ENCODE measurements around the gene ZFP36L2.
"Not testable (repeated sequence)": the region's sequence is repeated elsewhere in the genome, so short reads cannot be mapped to it uniquely, and the experiment has no call there.

ZFP36L2 gene

DNA sequence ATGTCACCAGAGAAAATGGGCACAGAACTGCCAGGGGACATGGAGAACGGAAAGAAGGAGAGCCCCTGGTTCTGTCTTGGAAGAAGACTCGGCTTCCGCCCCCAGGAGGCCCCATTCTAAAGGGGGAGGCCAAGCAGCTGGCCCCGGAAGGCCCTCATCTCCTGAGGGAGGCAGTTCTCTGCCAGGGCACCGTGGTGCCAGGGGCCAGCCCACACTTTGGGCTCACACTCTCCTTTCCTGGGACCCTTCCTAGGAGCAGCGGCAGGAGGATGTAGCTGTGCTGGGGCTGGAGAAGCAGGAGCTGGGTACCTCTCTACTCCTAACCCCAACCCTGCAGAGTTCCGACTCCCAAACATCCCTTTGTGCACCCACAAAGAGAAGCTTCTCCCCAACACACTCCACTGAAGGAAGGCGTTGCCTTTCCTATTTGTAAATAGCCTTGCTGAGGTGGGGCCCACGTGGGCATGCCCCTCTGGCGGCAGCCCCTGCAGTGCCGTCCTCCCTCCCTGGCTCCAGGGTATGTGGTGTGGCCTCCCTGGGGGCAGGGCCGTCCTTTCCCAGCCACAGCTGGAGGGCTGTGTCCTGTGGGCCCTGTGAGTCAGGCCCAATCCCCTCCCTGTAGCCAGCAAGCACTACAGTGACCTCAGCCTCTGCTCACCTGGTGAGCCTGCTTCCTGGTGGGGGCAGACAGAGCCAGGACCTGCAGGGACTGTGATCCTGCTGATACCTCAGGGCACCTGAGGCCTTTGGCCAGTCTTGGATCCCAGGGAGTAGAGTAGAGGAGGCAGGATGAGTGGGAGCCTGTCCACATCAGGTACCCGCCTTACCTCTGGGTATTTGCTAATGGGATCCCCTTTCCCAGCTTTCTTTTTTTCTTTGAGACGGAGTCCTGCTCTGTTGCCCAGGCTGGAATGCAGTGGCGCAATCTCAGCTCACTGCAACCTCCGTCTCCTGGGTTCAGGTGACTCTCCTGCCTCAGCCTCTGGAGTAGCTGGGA is 26.6 kb downstream of the ZFP36L2 start:
- TF ChIP-seq POLR2AphosphoS5 (IDR thresholded peaks at IDR 0.05; ENCODE audit: low read depth, low read length) (no peak), TAF1 (IDR thresholded peaks at IDR 0.05; ENCODE audit: borderline replicate concordance, low read depth, low read length) (no peak)
- DNase-seq (ENCODE audit: insufficient read length) (no peak), FAIRE-seq (no peak)

DNA sequence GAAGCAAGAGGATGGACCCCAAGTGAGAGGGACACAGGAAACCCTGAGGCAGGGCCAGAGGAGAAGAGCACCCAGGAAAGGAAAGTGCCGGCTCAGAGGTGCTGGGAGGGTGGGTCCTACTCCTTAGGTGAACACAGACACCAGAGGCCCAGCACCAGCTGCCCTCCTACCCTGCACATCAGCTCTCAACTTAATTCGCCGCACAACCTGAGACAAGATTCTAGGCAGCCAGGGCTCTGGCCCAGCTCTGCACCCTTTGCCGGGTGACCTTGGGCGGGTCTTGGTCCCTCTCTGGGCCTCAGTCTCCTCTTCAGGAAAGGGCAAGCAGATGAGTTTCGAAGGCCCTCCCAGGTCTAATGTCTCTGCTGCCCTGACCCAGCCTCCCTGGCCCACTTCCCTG is 28.1 kb downstream of the ZFP36L2 start:
- FAIRE-seq = no peak
- no peak for DNase-seq (ENCODE audit: insufficient read length)
- TF ChIP-seq POLR2AphosphoS5 (IDR thresholded peaks at IDR 0.05; ENCODE audit: low read depth, low read length) (no peak), POLR2A (IDR thresholded peaks at IDR 0.05; ENCODE audit: low read depth, low read length) (no peak), TAF1 (IDR thresholded peaks at IDR 0.05; ENCODE audit: borderline replicate concordance, low read depth, low read length) (no peak)

DNA sequence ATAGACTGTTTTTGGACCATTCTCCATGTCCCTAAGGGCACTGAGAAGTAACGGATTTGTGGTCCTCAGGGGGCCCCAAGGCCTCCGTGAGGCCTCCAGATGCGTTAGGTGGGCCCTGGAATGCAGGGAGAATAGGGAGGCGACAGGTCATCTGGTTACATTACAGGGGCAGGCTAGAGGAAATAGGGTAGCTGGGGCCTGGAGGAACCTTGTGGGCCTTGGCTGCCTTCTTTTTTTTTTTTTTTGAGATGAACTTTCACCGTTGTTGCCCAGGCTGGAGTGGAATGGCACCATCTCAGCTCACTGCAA is 28.9 kb downstream of the ZFP36L2 start:
- TF ChIP-seq POLR2AphosphoS5 (IDR thresholded peaks at IDR 0.05; ENCODE audit: low read depth, low read length) (no peak), TAF1 (IDR thresholded peaks at IDR 0.05; ENCODE audit: borderline replicate concordance, low read depth, low read length) (no peak), POLR2A (IDR thresholded peaks at IDR 0.05; ENCODE audit: low read depth, low read length) (no peak)
- no peak for DNase-seq (ENCODE audit: insufficient read length)
- FAIRE-seq = no peak

DNA sequence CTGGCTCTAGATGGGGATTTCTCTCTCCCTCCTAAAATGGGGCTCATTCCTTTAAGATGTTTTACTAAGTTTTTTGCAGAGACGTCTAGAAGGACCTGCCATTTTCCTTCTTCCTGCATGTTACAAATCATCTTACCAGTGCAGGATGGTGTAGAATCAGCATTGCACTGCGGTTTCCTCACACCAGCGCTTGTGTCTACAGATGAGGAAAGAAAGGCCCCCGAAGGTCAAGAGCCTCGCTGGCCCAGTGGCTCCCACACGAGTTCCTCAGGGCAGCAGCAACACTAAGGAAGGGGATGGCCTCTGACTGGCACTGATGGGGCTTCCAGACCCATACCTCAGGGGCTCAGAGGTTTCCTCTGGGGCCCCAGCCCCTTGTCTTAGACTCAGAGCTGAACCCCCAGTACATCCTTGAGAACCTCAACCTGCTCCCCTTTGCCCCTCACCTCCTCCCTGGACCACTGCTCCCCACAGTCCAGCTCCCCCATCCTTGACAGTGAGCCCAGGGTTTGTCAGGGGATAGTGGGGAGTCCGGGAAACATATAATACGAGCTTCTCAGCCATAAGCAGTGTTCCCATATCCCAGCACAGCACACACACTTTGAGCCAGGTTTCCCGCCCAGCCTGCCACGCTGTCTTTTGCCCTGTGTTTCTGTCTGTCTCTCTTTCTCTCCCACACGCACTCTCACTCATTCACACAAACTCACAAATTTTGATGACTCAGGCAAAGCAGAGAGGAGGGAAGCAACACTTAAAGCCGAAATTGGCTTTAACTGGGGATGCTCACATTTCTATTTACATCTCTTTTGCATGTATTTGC is 29.4 kb downstream of the ZFP36L2 start:
- no peak for DNase-seq (ENCODE audit: insufficient read length)
- no peak for FAIRE-seq
- TF ChIP-seq POLR2A (IDR thresholded peaks at IDR 0.05; ENCODE audit: low read depth, low read length) (no peak), TAF1 (IDR thresholded peaks at IDR 0.05; ENCODE audit: borderline replicate concordance, low read depth, low read length) (no peak), POLR2AphosphoS5 (IDR thresholded peaks at IDR 0.05; ENCODE audit: low read depth, low read length) (no peak)

DNA sequence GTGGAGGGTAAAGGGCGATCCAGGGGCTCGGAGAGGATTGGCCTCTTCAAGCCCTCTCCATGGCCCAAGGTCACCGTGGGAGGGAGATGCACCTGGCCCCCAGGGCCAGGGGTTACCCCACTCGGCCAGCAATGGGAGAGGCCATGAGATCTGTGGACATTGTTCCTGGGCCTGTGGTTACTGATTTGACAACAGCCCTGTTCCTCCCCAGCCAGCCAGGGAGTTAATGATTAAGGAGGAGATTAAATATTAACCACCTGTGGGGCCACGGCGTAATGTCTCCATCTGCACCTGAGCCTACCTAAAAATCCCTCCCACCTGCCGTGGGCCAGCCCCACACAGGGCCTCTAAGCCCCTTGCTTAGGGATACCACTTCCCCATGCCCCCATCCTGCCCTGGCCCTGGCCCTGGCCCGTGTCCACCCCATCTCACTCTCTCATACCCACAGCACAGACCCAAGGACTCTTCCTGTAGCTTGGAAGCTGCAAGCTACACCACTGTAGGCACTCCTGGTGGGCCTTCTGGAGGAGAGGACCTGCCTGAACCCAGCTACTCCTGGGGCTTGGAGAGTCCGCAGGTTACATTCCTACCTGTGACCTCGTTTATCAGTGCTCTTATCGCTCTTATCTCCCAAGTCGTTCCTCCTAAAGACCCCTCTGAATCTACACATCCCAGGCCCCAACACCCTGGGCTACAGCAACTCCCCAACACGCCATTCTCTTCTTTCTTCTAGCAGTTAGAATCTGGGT is 32.1 kb downstream of the ZFP36L2 start:
- FAIRE-seq (no peak), DNase-seq (ENCODE audit: insufficient read length) (no peak)
- TF ChIP-seq POLR2AphosphoS5 (IDR thresholded peaks at IDR 0.05; ENCODE audit: low read depth, low read length) (no peak), TAF1 (IDR thresholded peaks at IDR 0.05; ENCODE audit: borderline replicate concordance, low read depth, low read length) (no peak), POLR2A (IDR thresholded peaks at IDR 0.05; ENCODE audit: low read depth, low read length) (no peak)

DNA sequence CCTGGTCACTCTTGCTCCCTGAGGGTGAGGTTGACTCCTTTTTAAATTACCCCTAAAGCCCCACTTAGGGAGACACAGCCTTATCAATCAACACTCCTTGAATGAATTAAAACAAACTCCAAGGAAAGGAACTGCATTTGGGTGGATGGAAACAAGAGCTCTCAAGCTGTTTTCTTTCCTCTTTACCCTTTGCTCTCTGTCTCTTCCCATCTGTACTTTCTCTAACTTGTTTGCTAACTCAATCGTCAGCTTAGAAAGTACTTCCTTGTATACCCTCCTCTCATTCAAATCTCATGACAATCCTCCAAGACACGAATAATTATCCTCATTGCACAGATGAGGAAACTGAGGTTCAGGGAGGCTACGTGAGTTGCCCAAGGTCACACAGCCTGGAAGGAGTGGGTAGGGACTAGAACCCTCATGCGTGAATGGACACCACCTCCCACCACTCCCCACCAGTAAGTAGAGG is 32.7 kb downstream of the ZFP36L2 start:
- TF ChIP-seq POLR2AphosphoS5 (IDR thresholded peaks at IDR 0.05; ENCODE audit: low read depth, low read length) (no peak), TAF1 (IDR thresholded peaks at IDR 0.05; ENCODE audit: borderline replicate concordance, low read depth, low read length) (no peak), POLR2A (IDR thresholded peaks at IDR 0.05; ENCODE audit: low read depth, low read length) (no peak)
- no peak for FAIRE-seq
- no peak for DNase-seq (ENCODE audit: insufficient read length)

DNA sequence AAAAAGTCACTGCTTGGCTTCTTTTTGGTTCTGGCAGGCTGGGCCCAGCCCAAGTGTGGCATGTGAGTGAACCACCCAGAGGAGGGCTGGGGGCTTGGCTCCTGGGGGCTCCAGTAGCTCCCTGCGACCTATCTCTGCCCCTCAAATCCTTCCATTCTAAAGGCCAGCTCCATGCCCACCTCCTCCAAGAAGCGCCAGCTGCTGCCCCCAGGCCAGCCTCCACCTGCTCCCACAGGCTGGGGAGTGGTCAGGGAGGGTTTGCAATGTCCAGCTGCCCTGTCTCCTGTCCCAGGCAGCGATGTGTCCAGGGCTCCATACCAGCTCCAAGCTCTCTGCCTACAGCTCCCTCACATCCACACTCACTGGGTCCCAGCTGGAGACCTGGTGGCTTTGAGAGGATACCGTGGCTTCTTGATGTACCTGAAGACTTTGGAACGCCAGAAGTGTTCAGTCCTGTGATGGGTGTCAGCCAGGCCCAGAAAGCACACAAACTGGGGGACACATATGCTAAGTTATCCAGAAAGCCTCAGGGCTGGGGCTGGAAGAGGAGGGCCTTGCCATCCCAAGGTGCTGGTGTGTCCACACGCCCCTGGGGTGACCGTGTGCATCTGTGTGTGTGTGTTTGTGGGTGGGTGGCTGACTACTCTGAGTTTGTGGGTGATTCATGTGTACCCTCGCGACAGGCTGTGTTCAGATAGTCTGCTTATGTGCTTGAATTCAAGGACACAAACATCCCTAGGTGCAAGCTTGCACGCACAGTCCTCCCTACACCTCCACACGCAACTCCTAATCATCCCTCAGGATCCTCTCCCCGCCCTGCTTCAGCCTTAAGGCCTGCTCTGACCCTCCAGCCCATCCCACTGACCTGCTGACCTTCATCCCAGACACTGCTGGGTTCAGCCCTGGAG is 33.4 kb downstream of the ZFP36L2 start:
- FAIRE-seq = no peak
- no peak for DNase-seq (ENCODE audit: insufficient read length)
- no peak for TF ChIP-seq TAF1 (IDR thresholded peaks at IDR 0.05; ENCODE audit: borderline replicate concordance, low read depth, low read length)
- no peak for TF ChIP-seq POLR2A (IDR thresholded peaks at IDR 0.05; ENCODE audit: low read depth, low read length)
- no peak for TF ChIP-seq POLR2AphosphoS5 (IDR thresholded peaks at IDR 0.05; ENCODE audit: low read depth, low read length)

DNA sequence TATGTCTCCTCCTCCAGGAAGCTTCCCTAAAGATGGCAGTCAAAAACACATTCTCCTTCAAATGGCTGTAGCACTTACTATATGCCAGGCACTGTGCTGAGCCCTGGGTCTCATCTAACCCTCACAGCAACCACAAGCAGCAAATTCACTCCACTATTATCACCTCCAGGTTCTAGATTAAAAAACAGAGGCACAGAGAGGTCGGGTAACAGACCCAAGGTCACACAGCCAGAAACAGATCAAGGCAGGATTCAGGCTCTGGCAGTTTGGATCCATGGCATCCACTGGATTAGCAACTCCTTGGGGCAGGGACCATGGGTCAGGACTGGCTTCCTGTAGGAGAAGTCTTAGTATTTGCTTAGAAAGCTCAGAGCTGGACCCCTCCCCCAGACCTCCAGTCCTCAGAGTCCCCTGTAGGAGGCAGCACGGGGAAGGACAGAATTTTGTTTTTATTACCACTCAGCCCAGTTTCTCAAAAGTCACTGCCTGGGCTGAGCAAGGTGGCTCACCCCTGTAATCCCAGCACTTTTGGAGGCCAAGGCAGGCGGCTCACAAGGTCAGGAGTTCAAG is 34.4 kb downstream of the ZFP36L2 start:
- DNase-seq (ENCODE audit: insufficient read length) (no peak), FAIRE-seq (no peak)

DNA sequence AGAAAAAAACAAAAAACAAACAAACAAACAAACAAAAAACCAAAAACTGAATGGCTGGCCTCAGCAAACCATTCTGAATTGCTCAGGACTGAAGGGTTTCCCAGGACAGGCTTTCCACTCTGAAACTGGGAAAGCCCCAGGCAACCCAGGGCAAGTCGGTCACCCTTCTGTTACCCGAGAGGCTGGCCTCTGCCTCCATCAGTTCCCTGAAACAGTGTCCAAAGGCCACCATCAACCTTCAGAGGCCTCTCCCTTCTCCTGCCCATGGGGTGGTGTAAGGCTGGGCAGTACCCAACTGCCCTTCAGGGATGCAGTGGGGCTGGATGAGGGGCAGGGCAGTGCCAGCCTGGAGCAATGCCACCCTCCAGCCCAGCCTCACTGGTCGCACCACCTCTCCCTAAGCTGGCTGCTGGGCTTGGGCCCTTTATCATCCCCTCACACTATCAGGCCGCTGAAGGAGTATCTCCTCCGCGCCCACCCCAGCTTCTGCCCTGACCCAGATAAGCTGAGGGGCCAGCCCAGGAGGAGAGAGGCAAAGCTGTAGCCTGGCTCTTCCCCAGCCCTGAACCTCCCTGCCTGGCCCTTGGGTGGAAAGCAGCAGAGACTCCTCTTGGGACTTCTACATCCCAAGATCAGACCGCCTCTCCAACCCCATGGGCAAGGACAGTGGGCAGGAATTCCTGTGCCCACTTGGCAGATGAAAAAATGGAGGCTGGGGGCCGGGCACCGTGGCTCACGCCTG is 35.9 kb downstream of the ZFP36L2 start:
- TF ChIP-seq TAF1 (IDR thresholded peaks at IDR 0.05; ENCODE audit: borderline replicate concordance, low read depth, low read length) (no peak), POLR2A (IDR thresholded peaks at IDR 0.05; ENCODE audit: low read depth, low read length) (no peak), POLR2AphosphoS5 (IDR thresholded peaks at IDR 0.05; ENCODE audit: low read depth, low read length) (no peak)
- FAIRE-seq (no peak), DNase-seq (ENCODE audit: insufficient read length) (no peak)

More for the DNA sequence above, 34.4 kb downstream of the ZFP36L2 start:
- TF ChIP-seq POLR2A (IDR thresholded peaks at IDR 0.05; ENCODE audit: low read depth, low read length) = no peak
- TF ChIP-seq POLR2AphosphoS5 (IDR thresholded peaks at IDR 0.05; ENCODE audit: low read depth, low read length) = no peak
- no peak for TF ChIP-seq TAF1 (IDR thresholded peaks at IDR 0.05; ENCODE audit: borderline replicate concordance, low read depth, low read length)

DNA sequence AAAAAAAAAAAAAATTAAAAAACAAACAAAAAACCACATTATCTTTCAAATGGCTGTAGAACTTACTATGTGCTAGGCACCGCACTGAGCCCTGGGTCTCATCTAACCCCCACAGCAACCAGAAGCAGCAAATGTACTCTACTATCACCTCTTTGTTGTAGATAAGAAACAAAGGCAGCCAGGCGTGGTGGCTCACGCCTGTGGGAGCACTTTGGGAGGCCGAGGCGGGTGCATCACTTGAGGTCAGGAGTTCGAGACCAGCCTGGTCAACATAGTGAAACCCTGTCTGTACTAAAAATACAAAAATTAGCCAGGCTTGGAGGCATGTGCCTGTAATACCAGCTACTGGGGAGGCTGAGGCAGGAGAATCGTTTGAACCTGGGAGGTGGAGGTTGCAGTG is 36.5 kb downstream of the ZFP36L2 start:
- not testable (repeated sequence) for FAIRE-seq; DNase-seq (ENCODE audit: insufficient read length)

Measured in GM12892 (cell line).